IMR-90 (cell line): ENCODE data around the gene DUS2.

Experiments
- POLR2A ChIP-seq: IDR thresholded peaks from 2 replicates; pipeline ENCODE4 v1.6.1; 2012; ENCODE audit warnings: mild to moderate bottlenecking, low read depth, low read length
- TF ChIP-seq, protein P1 (sequence below): conservative IDR thresholded peaks from 2 replicates; pipeline ENCODE4 v1.5.1; 2012; ENCODE audit warnings: mild to moderate bottlenecking, low read depth, low read length, improper control_type of control experiment
- TF ChIP-seq, protein P2 (sequence below): fragments of 150-350 bp; IDR thresholded peaks from 2 replicates; pipeline ENCODE4 v1.6.1; 2017; ENCODE audit warnings: mild to moderate bottlenecking, antibody characterized with exemption, low read length, low read depth

DNA sequence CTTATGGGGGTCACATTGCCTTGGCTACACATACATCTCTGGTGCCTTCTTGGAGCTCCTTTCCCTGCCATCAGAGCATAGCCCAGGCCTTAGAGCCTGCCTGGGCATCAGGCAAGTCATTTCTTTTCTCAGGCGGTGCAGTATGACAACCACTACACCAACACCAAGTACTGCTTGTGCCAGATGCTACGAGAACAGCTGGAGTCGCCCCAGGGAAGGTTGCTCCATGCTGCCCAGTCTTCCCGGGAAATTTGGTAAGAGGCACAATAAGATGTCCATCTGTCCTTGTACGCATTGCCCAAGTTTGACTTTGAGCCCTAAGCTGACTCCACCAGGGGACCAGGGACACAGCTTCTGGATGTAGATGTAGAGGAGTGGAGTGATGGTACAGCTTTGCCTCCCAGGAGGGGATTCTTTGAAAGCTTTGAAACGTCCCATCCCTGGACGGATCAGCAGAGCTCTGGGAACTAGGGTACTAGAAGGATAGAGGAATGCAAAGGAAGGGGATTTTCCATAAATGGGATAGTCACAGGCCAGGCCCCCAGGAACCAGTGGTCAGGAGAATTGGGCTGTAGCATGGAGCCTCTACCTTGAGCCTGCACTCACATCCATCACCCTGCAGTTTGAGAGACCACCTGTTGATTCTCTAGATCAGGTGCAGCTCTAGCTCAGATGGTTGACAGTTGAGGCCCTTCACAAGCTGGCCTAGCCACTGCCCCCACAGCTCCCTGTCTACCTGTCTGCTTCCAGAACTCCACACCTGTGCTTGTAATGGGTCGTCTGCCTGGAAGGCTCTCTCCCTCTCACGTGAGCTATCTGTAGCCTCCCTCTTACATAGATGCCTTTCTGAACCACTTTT is 51.0 kb downstream of the DUS2 start:
- TF ChIP-seq, protein P1, sequence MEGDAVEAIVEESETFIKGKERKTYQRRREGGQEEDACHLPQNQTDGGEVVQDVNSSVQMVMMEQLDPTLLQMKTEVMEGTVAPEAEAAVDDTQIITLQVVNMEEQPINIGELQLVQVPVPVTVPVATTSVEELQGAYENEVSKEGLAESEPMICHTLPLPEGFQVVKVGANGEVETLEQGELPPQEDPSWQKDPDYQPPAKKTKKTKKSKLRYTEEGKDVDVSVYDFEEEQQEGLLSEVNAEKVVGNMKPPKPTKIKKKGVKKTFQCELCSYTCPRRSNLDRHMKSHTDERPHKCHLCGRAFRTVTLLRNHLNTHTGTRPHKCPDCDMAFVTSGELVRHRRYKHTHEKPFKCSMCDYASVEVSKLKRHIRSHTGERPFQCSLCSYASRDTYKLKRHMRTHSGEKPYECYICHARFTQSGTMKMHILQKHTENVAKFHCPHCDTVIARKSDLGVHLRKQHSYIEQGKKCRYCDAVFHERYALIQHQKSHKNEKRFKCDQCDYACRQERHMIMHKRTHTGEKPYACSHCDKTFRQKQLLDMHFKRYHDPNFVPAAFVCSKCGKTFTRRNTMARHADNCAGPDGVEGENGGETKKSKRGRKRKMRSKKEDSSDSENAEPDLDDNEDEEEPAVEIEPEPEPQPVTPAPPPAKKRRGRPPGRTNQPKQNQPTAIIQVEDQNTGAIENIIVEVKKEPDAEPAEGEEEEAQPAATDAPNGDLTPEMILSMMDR, result no peak
- TF ChIP-seq, protein P2, sequence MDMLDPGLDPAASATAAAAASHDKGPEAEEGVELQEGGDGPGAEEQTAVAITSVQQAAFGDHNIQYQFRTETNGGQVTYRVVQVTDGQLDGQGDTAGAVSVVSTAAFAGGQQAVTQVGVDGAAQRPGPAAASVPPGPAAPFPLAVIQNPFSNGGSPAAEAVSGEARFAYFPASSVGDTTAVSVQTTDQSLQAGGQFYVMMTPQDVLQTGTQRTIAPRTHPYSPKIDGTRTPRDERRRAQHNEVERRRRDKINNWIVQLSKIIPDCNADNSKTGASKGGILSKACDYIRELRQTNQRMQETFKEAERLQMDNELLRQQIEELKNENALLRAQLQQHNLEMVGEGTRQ, result no peak
- TF ChIP-seq POLR2A, result no peak
